Skeletal muscle cell (primary cell): ENCODE measurements around the gene MECP2.
"Not testable (repeated sequence)": the region's sequence is repeated elsewhere in the genome, so short reads cannot be mapped to it uniquely, and the experiment has no call there.

Source experiments
- DNase-seq: peaks from one replicate; pipeline ENCODE4 v3.0.0-alpha.2; 2010; ENCODE audit warnings: low read depth
- H3K4me3 ChIP-seq: 2 replicates; pipeline ENCODE4 v1.5.1; 2011; ENCODE audit warnings: low read depth, mild to moderate bottlenecking, control low read depth, low read length, moderate library complexity

MECP2 gene

GRCh38 chrX:154097589-154098541 lies at the start of gene MECP2:
Gene MECP2, minus strand, starts transcription at chrX:154097717.
- peak; percentile 71 for DNase-seq
- H3K4me3 ChIP-seq: peak within 1 kb of the TSS; percentile 61

DNA sequence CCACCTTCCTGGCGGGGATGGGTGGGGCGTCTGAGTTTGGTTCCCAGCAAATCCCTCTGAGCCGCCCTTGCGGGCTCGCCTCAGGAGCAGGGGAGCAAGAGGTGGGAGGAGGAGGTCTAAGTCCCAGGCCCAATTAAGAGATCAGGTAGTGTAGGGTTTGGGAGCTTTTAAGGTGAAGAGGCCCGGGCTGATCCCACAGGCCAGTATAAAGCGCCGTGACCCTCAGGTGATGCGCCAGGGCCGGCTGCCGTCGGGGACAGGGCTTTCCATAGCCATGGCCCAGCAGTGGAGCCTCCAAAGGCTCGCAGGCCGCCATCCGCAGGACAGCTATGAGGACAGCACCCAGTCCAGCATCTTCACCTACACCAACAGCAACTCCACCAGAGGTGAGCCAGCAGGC lies 46.5 kb upstream of the MECP2 start, which contains the start of gene OPN1LW:
Gene OPN1LW, plus strand, starts transcription at position 234 of the 400 bp plus-strand sequence. Its CDS starts 41 bp downstream, at position 275.
- not testable (repeated sequence) for DNase-seq, H3K4me3 ChIP-seq

- no peak for DNase-seq
- no peak overlapping the region for H3K4me3 ChIP-seq
Observed at GRCh38 chrX:154142950-154143745, 45.6 kb upstream of the MECP2 start.

DNA sequence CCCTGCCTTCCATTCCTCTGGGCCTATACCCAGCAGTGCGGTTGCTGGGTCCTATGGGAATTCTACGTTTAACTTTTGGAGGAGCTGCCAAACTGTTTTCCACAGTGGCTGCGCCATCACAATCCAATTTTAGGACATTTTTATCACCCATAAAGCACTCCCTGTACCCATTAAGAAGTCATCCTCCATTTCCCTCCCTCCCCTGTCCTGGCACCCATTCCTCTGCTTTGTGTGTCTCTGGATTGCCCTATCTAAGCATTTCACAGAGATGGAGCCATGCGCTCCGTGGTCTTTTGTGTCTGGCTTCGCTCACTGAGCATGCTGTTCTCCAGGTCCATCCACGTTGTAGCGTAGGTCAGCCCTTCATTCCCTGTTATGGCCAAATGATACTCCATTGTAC lies 44.9 kb upstream of the MECP2 start:
- no peak overlapping the region for H3K4me3 ChIP-seq
- no peak for DNase-seq

- no peak for DNase-seq
Observed at GRCh38 chrX:154140742-154141141, 43.2 kb upstream of the MECP2 start.

DNA sequence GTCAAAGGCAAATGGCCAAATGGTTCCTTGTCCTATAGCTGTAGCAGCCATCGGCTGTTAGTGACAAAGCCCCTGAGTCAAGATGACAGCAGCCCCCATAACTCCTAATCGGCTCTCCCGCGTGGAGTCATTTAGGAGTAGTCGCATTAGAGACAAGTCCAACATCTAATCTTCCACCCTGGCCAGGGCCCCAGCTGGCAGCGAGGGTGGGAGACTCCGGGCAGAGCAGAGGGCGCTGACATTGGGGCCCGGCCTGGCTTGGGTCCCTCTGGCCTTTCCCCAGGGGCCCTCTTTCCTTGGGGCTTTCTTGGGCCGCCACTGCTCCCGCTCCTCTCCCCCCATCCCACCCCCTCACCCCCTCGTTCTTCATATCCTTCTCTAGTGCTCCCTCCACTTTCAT lies 42.7 kb upstream of the MECP2 start:
- DNase-seq: no peak
- no peak overlapping the region for H3K4me3 ChIP-seq

More at GRCh38 chrX:154140742-154141141, 43.2 kb upstream of the MECP2 start:
- no peak overlapping the region for H3K4me3 ChIP-seq

GRCh38 chrX:154138857-154139256 lies 41.3 kb upstream of the MECP2 start:
- no peak for DNase-seq
- H3K4me3 ChIP-seq: no peak overlapping the region

DNA sequence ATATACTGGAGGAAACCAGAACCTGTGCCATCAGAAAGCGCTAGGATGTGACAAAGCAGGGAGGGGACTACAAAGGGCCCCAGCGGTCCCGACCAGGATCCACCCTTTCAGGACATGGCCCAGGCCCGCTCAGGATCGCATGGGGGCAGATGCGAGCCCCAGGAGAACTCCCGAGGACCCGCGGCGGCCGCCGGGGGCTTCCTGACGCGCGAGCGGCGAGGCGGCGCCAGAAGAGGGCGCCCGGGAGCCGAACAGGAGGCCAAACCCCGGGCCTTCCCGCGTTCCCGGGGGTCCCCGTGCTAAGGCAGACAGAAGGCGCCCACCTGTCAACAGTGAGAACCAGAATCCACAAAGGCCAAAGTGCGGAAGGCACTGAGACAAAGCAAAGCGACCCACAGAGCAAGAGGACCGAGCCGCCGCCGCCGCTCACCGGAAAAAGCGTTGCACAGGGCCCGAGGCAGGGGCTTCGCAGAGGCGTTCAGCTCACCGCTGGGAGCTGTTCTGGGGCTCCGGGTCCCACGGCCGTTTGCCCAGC lies 39.2 kb upstream of the MECP2 start:
- peak overlapping the region; percentile 29 for H3K4me3 ChIP-seq
- no peak for DNase-seq

DNA sequence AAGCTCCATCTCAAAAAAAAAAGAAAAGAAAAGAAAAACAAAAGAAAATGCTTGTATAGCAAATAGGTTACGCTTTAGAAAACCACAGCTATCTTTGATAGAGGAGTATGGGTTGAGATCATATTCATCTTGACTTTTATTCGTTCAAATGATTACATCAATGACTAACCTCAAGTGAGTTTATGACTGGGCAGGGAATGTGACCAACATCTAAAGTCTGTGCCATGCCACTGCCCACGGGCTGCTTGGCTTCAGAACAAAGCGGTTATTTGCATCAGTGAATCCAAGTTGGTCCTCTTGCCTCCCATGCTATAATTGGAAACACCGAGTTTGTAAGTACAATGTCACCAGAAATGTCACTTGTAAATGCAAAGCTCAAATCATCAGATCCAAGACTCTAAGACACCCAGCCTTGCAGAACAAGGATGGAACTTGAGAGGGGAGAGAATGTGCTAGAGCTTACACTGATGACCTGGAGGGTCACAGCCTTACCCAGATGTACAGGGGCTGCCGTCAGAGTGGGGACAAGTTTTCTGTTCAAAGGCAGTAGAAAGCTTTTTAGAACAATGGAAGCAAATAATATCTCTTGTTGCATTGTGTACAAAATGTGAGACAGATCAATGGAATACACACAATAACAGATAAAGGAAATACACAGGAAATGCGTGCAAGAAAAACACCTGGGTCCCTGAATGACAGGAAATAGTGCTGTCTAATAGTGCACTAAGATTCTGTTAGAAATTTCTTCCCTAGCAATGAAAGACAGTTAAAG lies 38.1 kb upstream of the MECP2 start:
- DNase-seq: no peak
- no peak overlapping the region for H3K4me3 ChIP-seq

- no peak for DNase-seq
- no peak overlapping the region for H3K4me3 ChIP-seq
Observed at GRCh38 chrX:154132366-154132765, 34.8 kb upstream of the MECP2 start.

GRCh38 chrX:154131955-154132354 lies 34.4 kb upstream of the MECP2 start:
- DNase-seq: no peak
- no peak overlapping the region for H3K4me3 ChIP-seq

- no peak overlapping the region for H3K4me3 ChIP-seq
- DNase-seq: no peak
Observed at GRCh38 chrX:154126101-154126500, 28.6 kb upstream of the MECP2 start.

- no peak overlapping the region for H3K4me3 ChIP-seq
- DNase-seq: no peak
Observed at GRCh38 chrX:154125391-154126040, 28.0 kb upstream of the MECP2 start.

DNA sequence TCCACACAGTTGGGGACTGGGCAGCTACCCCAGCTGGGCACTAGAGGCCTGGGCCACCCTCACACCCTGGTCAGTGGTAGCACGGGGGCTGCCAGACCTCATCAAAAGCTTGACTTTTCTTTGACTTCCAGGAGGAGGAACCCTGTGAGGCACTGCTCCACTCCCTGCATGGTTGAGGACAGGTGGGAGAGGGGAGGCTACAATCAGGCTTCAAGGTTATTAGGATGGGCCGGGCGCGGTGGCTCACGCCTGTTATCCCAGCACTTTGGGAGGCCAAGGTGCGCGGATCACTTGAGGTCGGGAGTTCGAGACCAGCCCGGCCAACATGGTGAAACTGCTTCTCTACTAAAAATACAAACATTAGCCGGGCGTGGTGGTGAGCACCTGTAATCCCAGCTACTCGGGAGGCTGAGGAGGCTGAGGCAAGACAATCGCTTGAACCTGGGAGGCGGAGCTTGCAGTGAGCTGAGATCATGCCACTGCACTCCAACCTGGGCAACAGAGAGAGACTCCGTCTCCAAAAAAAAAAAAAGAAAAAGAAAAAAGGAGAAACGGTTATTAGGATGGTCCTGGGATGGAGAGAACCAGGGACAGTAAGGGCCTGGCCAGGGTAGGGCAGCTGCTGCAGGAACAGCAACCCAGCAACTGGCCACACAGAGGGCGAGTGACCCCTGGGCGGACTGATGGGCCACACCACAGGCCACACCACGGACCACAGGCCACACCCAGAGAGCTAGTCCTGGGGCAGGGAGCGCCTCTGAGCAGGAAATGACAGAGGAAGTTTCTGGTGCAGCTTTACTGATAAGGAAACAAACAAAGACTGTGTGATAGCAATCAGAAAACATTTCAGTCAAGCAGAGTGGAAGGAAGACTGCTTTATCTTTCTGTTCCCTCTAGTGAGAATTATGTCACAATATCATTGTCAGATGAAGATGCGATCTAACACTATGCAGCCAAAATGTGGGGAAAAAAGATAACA lies 26.0 kb upstream of the MECP2 start:
- DNase-seq: no peak
- H3K4me3 ChIP-seq: no peak overlapping the region

GRCh38 chrX:154121961-154122360 lies 24.4 kb upstream of the MECP2 start:
- DNase-seq: no peak
- no peak overlapping the region for H3K4me3 ChIP-seq

- no peak for DNase-seq
- H3K4me3 ChIP-seq: no peak overlapping the region
Observed at GRCh38 chrX:154121207-154121606, 23.7 kb upstream of the MECP2 start.

- no peak for DNase-seq
- no peak overlapping the region for H3K4me3 ChIP-seq
Observed at GRCh38 chrX:154120567-154120966, 23.1 kb upstream of the MECP2 start.

- DNase-seq: no peak
Observed at GRCh38 chrX:154117566-154117965, 20.0 kb upstream of the MECP2 start.

More at GRCh38 chrX:154117566-154117965, 20.0 kb upstream of the MECP2 start:
- no peak overlapping the region for H3K4me3 ChIP-seq
